Astrocyte of the spinal cord (primary cell): ENCODE measurements around the gene CD72.
A peak's percentile ranks its signal among the peaks of the same experiment; 100 is the strongest.

Experiments used
- DNase-seq: peaks from one replicate; pipeline ENCODE4 v3.0.0; 2011; ENCODE audit warnings: low read depth, low spot score
- H3K4me3 ChIP-seq: 2 replicates; pipeline ENCODE4 v1.5.1; 2011; ENCODE audit warnings: low read depth, mild to moderate bottlenecking, low read length, moderate library complexity
- CTCF ChIP-seq: IDR thresholded peaks from 2 replicates; pipeline ENCODE4 v1.5.1; 2012; ENCODE audit warnings: low read depth, mild to moderate bottlenecking, low read length, inconsistent platforms
- in situ Hi-C: cut with HindIII; loops from 2 replicates; pipeline ENCODE4 v1.10.0; 2017; ENCODE audit warnings: low sequenced_read_pairs

Gene CD72

GRCh38 chr9:35568196-35568595, 50.0 kb downstream of the CD72 start:
- no peak for DNase-seq
- TF ChIP-seq CTCF: no peak
- in situ Hi-C loops: no loop called here
- no peak overlapping the region for H3K4me3 ChIP-seq

GRCh38 chr9:35566417-35566816, 51.8 kb downstream of the CD72 start:
- no peak overlapping the region for H3K4me3 ChIP-seq
- in situ Hi-C loops: no loop called here
- TF ChIP-seq CTCF: no peak
- DNase-seq: no peak

- H3K4me3 ChIP-seq: no peak overlapping the region
- in situ Hi-C loops: no loop called here
- no peak for TF ChIP-seq CTCF
- no peak for DNase-seq
Measured at GRCh38 chr9:35564658-35565061, 53.6 kb downstream of the CD72 start.

GRCh38 chr9:35563791-35564197, 54.4 kb downstream of the CD72 start:
- DNase-seq: peak; percentile 22
- TF ChIP-seq CTCF: no peak
- in situ Hi-C loops: no loop called here
- no peak overlapping the region for H3K4me3 ChIP-seq

- no peak overlapping the region for H3K4me3 ChIP-seq
- no peak for DNase-seq
- TF ChIP-seq CTCF: no peak
- in situ Hi-C loops: no loop called here
Measured at GRCh38 chr9:35562895-35563780, 55.1 kb downstream of the CD72 start.

GRCh38 chr9:35561468-35562261, 56.5 kb downstream of the CD72 start:
- H3K4me3 ChIP-seq: no peak overlapping the region
- in situ Hi-C loops: no loop called here
- no peak for TF ChIP-seq CTCF
- DNase-seq: no peak
